Measurements from ENCODE around the gene TDRD12. TPM values are rescaled to one million over a fixed set of nuclear protein-coding genes. Genes with fewer than 3 reads are reported as not detected.

The TDRD12 gene
- total and polyA plus RNA-seq, 2 of the 13 experiments (the other 11 are each of a cell fraction or from before 2014, with no cell fraction given): 0.03 to 0.40 TPM

DNA sequence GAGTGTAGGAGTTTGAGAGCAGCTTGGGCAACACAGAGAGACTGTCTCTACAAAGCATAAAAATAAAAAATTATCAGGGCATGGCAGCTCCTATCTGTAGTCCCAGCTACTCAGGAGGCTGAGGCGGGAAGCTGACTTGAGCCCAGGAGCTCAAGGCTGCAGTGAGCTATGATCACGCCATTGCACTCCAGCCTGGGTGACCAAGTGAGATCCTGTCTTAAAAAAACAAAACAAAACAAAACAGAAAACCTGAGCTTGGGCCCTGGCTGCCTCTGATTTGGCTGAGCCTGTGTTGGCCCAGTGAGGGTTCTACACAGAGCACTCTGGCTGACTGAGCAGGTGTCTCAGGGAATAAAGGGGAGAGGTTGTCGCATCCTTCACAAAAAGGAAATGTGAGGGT lies 142.0 kb downstream of the TDRD12 start:
- Histone ChIP-seq H3K36me3 (replicated peaks in 1 of 2; ENCODE audit: control insufficient read depth in 1 of 2, insufficient read depth in 2 of 2, low read length in 2 of 2) (peaks cover 3 to 10% of the 10 kb centered on the region in 2 experiments), H3K27ac (ENCODE audit: extremely low read length, insufficient read depth, low read length) (no peak overlapping the region), H4K20me1 (ENCODE audit: insufficient read depth, low read length) (no peaks in the 10 kb centered on the region), H3K4me2 (ENCODE audit: low read depth, low read length) (no peak overlapping the region), H3K4me3 (replicated peaks in 1 of 3; ENCODE audit: insufficient read depth in 1 of 3, low read depth in 2 of 3, low read length in 3 of 3) (no peak overlapping the region), H3K27me3 (ENCODE audit: control insufficient read depth in 1 of 2, insufficient read depth in 2 of 2, low read length in 2 of 2) (no peaks in the 10 kb centered on the region), H3K79me2 (ENCODE audit: insufficient read depth, low read length) (no peaks in the 10 kb centered on the region), H3K4me1 (ENCODE audit: insufficient read depth, low read length) (no peaks in the 10 kb centered on the region), H3K9me3 (ENCODE audit: low read length) (no peaks in the 10 kb centered on the region), H3K9ac (ENCODE audit: insufficient read depth, low read depth, low read length) (no peak overlapping the region), H2AFZ (ENCODE audit: low read length) (no peak overlapping the region)
- in situ Hi-C loops (cut with HindIII; ENCODE audit: extremely low pct_ligation_motif_present, low pct_unique_long_range_greater_than_20kb): no loop called here
- POLR2A ChIA-PET: no interaction called here
- no peak for TF ChIP-seq MLLT10 (CRISPR knock-in tag; IDR thresholded peaks at IDR 0.05)
- no peak for ATAC-seq
- BruUV-seq (replicated peaks): no TSS peak
- CTCF ChIA-PET (ENCODE audit: low intra/inter-chr PET ratio, low total read pairs): no interaction called here
- WGBS (ENCODE audit: low lambda C conversion rate): 96% methylated on average over 3 of the region's 3 CpGs
- intact Hi-C loops (cut with micrococcal nuclease; ENCODE audit: unreplicated experiment): no loop called here
- DNase-seq (ENCODE audit: low spot score): no peak
- FAIRE-seq: no peak

GRCh38 chr19:32862173-32862572 lies 142.6 kb downstream of the TDRD12 start:
- Histone ChIP-seq H4K20me1 (ENCODE audit: insufficient read depth, low read length) (no peaks in the 10 kb centered on the region), H3K4me2 (ENCODE audit: low read depth, low read length) (no peak overlapping the region), H3K27ac (ENCODE audit: extremely low read length, insufficient read depth, low read length) (no peak overlapping the region), H3K4me1 (ENCODE audit: insufficient read depth, low read length) (no peaks in the 10 kb centered on the region), H3K36me3 (replicated peaks in 1 of 2; ENCODE audit: control insufficient read depth in 1 of 2, insufficient read depth in 2 of 2, low read length in 2 of 2) (peaks cover 3 to 10% of the 10 kb centered on the region in 2 experiments), H3K9ac (ENCODE audit: insufficient read depth, low read depth, low read length) (no peak overlapping the region), H3K27me3 (ENCODE audit: control insufficient read depth in 1 of 2, insufficient read depth in 2 of 2, low read length in 2 of 2) (no peaks in the 10 kb centered on the region), H3K4me3 (replicated peaks in 1 of 3; ENCODE audit: insufficient read depth in 1 of 3, low read depth in 2 of 3, low read length in 3 of 3) (no peak overlapping the region), H3K79me2 (ENCODE audit: insufficient read depth, low read length) (no peaks in the 10 kb centered on the region), H3K9me3 (ENCODE audit: low read length) (no peaks in the 10 kb centered on the region), H2AFZ (ENCODE audit: low read length) (no peak overlapping the region)
- BruUV-seq (replicated peaks): no TSS peak
- CTCF ChIA-PET (ENCODE audit: low intra/inter-chr PET ratio, low total read pairs): no interaction called here
- ATAC-seq: no peak
- TF ChIP-seq ZNF317 (CRISPR knock-in tag; IDR thresholded peaks at IDR 0.05) (no peak), ZNF776 (CRISPR knock-in tag; IDR thresholded peaks at IDR 0.05) (no peak)
- no peak for FAIRE-seq
- POLR2A ChIA-PET: no interaction called here
- no peak for DNase-seq (ENCODE audit: low spot score)
- in situ Hi-C loops (cut with HindIII; ENCODE audit: extremely low pct_ligation_motif_present, low pct_unique_long_range_greater_than_20kb) (no loop called here), intact Hi-C loops (cut with micrococcal nuclease; ENCODE audit: unreplicated experiment) (no loop called here)
- WGBS (ENCODE audit: low lambda C conversion rate): 98% methylated on average over 15 of the region's 19 CpGs

- no peak for FAIRE-seq
- H3K9me3 ChIP-seq (ENCODE audit: low read length): no peaks in the 10 kb centered on the region
- WGBS (ENCODE audit: low lambda C conversion rate): 97% methylated on average over 14 of the region's 14 CpGs
- no peak overlapping the region for H3K4me2 ChIP-seq (ENCODE audit: low read depth, low read length)
- H3K36me3 ChIP-seq (replicated peaks in 1 of 2; ENCODE audit: control insufficient read depth in 1 of 2, insufficient read depth in 2 of 2, low read length in 2 of 2): peaks cover 3 to 10% of the 10 kb centered on the region in 2 experiments; a peak in 4 of 5 replicates
- ChIA-PET POLR2A (no interaction called here), CTCF (ENCODE audit: low intra/inter-chr PET ratio, low total read pairs) (no interaction called here)
- no peaks in the 10 kb centered on the region for H3K4me1 ChIP-seq (ENCODE audit: insufficient read depth, low read length)
- H3K4me3 ChIP-seq (replicated peaks in 1 of 3; ENCODE audit: insufficient read depth in 1 of 3, low read depth in 2 of 3, low read length in 3 of 3): no peak overlapping the region
- BruUV-seq (replicated peaks): no TSS peak
- in situ Hi-C loops (cut with HindIII; ENCODE audit: extremely low pct_ligation_motif_present, low pct_unique_long_range_greater_than_20kb): no loop called here
- intact Hi-C loops (cut with micrococcal nuclease; ENCODE audit: unreplicated experiment): no loop called here
- H3K27ac ChIP-seq (ENCODE audit: extremely low read length, insufficient read depth, low read length): no peak overlapping the region
- H2AFZ ChIP-seq (ENCODE audit: low read length): no peak overlapping the region
- H3K9ac ChIP-seq (ENCODE audit: insufficient read depth, low read depth, low read length): no peak overlapping the region
- no peaks in the 10 kb centered on the region for H3K27me3 ChIP-seq (ENCODE audit: control insufficient read depth in 1 of 2, insufficient read depth in 2 of 2, low read length in 2 of 2)
- H3K79me2 ChIP-seq (ENCODE audit: insufficient read depth, low read length): no peaks in the 10 kb centered on the region
- DNase-seq (ENCODE audit: low spot score): no peak
- ATAC-seq: no peak
- H4K20me1 ChIP-seq (ENCODE audit: insufficient read depth, low read length): no peaks in the 10 kb centered on the region
- TF ChIP-seq JUND (CRISPR knock-in tag; IDR thresholded peaks at IDR 0.05) (no peak), FOXP4 (CRISPR knock-in tag; IDR thresholded peaks at IDR 0.05) (no peak), PITX1 (CRISPR knock-in tag; IDR thresholded peaks at IDR 0.05) (no peak), NONO (IDR thresholded peaks at IDR 0.05) (no peak), NONO (CRISPR knock-in tag; conservative IDR thresholded peaks at IDR 0.05) (no peak), HNF4G (IDR thresholded peaks at IDR 0.05; ENCODE audit: borderline replicate concordance, low read depth, low read length) (no peak), HNF4G (CRISPR knock-in tag; IDR thresholded peaks at IDR 0.05; ENCODE audit: borderline replicate concordance, low read depth) (no peak), ZNF274 (CRISPR knock-in tag; IDR thresholded peaks at IDR 0.05) (no peak), STAT5B (CRISPR knock-in tag; IDR thresholded peaks at IDR 0.05) (no peak), ZKSCAN5 (CRISPR knock-in tag; IDR thresholded peaks at IDR 0.05) (no peak), TSC22D2 (CRISPR knock-in tag; IDR thresholded peaks at IDR 0.05; ENCODE audit: borderline replicate concordance) (no peak)
Measured at GRCh38 chr19:32862741-32863140, 143.2 kb downstream of the TDRD12 start.

Data from HepG2 (cell line).